Astrocyte of the spinal cord (primary cell): ENCODE measurements around the gene AUH.

ENCODE experiments used
- DNase-seq: peaks from one replicate; pipeline ENCODE4 v3.0.0; 2011; ENCODE audit warnings: low read depth, low spot score
- H3K4me3 ChIP-seq: 2 replicates; pipeline ENCODE4 v1.5.1; 2011; ENCODE audit warnings: low read depth, mild to moderate bottlenecking, low read length, moderate library complexity
- in situ Hi-C: cut with HindIII; loops from 2 replicates; pipeline ENCODE4 v1.10.0; 2017; ENCODE audit warnings: low sequenced_read_pairs
- TF ChIP-seq, protein P1 (sequence below): IDR thresholded peaks from 2 replicates; pipeline ENCODE4 v1.5.1; 2012; ENCODE audit warnings: low read depth, mild to moderate bottlenecking, low read length, inconsistent platforms

AUH gene

DNA sequence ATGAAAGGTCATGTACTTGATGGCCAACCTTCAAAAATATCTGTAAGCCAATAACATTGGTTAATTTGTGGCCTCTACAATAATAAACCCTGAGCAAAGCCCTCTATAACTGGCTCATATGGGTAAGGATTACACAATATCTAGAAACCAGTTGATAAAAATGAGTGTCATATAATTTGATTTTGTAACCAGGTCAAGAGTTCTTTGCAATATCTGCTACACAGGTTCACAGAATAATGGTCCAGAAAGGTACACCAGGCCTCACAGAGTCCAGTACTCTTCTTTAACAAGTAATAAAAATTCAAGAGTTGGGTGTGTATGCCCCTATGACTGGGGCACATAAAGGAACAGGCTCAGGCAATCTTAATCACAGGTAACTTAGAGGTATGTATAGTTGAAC lies 95.3 kb downstream of the AUH start:
- in situ Hi-C loops = no loop called here
- H3K4me3 ChIP-seq = no peak overlapping the region
- no peak for DNase-seq
- TF ChIP-seq, protein P1, sequence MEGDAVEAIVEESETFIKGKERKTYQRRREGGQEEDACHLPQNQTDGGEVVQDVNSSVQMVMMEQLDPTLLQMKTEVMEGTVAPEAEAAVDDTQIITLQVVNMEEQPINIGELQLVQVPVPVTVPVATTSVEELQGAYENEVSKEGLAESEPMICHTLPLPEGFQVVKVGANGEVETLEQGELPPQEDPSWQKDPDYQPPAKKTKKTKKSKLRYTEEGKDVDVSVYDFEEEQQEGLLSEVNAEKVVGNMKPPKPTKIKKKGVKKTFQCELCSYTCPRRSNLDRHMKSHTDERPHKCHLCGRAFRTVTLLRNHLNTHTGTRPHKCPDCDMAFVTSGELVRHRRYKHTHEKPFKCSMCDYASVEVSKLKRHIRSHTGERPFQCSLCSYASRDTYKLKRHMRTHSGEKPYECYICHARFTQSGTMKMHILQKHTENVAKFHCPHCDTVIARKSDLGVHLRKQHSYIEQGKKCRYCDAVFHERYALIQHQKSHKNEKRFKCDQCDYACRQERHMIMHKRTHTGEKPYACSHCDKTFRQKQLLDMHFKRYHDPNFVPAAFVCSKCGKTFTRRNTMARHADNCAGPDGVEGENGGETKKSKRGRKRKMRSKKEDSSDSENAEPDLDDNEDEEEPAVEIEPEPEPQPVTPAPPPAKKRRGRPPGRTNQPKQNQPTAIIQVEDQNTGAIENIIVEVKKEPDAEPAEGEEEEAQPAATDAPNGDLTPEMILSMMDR = no peak

DNA sequence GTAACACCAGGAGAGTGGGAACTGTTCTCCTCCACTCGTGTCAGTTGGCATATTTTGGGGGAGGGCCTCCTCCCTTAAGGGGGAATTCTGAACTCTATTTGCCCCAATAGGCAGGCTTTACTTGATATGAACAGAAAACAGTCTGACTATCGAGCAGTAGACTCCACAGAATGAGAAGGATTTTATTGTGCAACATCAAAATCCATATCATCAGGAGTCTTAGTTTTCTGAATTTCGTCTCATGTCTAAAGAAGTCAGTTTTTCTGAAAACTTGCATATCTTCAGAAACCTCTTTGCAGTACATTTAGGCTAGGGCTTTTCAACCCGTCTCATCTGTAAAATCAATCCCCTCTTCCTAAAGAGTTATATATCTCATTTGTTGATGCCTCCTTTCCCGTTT lies 96.2 kb downstream of the AUH start:
- H3K4me3 ChIP-seq = no peak overlapping the region
- TF ChIP-seq, protein P1 = no peak
- in situ Hi-C loops = no loop called here
- DNase-seq = no peak

DNA sequence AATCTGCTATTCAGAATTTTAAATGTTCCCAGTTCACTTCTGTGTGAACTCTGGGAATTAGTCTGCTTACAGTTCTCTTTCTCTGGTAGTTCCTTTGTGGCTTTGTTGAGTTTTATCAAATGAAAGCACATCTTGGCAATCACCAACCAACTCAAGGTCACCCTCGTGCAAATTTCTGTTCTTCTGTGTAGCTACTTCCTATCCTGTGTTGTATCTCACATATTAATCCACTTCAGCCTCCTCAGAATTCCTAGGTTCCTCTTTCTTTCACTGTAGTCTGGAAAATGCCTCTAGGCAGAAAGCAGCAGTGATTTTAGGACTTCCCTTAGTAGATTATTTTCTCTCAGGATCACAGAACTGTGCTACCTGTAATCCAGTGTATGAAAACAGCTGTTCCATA lies 100.3 kb downstream of the AUH start:
- no peak for DNase-seq
- H3K4me3 ChIP-seq = no peak overlapping the region
- in situ Hi-C loops = no loop called here
- TF ChIP-seq, protein P1 = no peak

DNA sequence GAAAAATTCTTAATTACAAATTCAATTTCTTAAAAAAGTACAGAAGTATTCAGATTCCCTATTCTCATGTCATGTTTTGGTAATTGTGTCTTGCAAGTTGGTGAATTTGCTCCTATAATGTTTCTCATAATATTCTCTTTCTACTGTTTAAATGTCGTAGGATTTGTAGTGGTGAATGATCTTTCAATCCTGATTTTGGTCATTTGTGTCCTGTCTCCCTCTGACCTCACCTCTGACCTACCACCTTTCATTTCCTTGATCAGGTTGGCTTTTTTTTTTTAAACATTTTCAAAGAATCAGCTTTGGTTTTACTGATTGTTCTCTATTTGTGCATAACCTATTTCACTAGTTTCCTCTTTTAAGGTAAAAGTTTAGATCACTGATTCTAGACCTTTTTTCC lies 102.6 kb downstream of the AUH start:
- no peak for DNase-seq
- H3K4me3 ChIP-seq = no peak overlapping the region
- TF ChIP-seq, protein P1 = no peak
- in situ Hi-C loops = no loop called here

DNA sequence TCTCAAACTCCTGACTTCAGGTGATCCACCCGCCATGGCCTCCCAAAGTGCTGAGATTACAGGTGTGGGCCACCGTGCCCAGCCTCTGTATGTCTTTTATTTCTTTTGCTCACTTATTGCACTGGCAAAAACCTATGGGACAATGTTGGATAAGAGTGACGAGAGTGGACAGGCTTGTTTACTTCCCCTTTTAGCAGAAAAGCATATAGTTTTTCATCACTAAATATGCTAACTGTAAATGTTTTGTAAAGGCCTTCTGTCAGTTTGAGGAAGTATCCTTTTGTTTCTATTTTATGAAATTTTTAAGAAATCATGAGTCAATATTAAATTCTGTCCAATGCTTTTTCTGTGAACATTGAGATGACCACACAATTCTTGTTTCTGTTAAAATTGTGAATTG lies 103.3 kb downstream of the AUH start:
- H3K4me3 ChIP-seq = no peak overlapping the region
- TF ChIP-seq, protein P1 = no peak
- in situ Hi-C loops = no loop called here
- DNase-seq = no peak

DNA sequence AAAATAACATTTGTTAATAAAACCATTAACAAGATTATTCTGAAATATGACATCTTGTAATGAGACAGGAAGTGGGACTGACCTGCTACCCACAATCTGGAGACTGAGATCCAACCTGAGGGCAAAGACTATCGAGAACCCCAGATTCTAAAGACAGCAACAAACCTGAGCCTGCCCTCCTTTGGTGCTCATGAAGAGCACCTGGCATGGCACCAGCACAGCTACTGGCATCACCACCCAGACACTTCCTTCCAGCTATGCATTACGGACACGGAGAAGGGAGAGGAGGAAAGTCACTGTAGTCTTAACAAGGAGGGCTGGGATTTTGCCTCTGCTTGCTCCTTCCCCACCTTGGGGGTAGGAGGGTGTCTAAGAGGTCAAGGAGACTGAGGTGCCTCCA lies 105.5 kb downstream of the AUH start:
- H3K4me3 ChIP-seq = no peak overlapping the region
- TF ChIP-seq, protein P1 = no peak
- in situ Hi-C loops = no loop called here
- DNase-seq = no peak

DNA sequence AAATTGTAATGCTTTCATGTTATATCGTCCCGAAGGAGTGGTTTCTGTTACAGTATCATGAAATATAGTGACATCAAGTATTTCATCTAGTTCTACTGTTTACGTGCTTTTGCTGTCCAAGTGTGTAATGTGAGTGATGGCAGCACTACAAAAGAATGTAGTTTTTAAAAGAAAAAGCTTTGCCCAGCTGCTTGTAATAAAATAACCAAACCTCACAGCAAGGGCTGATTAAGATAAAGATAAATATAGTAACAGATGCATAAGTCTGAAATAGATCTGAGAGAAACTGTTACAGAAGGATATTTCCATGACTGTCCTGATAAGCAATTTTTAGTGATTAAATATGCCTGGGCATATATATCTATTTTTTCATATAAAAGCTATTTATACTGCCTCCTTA lies 106.4 kb downstream of the AUH start:
- DNase-seq = peak; percentile 68
- in situ Hi-C loops = no loop called here
- TF ChIP-seq, protein P1 = no peak
- no peak overlapping the region for H3K4me3 ChIP-seq
